K562 (cell line): ENCODE results near the gene ATG7. TPM values are rescaled to one million over a fixed set of nuclear protein-coding genes. Genes with fewer than 3 reads are reported as not detected.
A peak's percentile ranks its signal among the peaks of the same experiment; 100 is the strongest.

Experiments used
- ATAC-seq: fragments of 200-7000 bp; cut with Tn5 transposase; 3 replicates; pipeline ENCODE4 v1.9.1; 2020; ENCODE audit warnings: moderate library complexity
- BruUV-seq: library from RNA; stranded (reverse); fragments of 400-500 nt; replicated peaks from 2 replicates; lab custom pipeline; 2021; lab: Mats Ljungman, UMichigan
- CTCF ChIA-PET: fragments of 300-600 bp; formaldehyde crosslinking; extraction: SDS; loops from one replicate; lab custom pipeline; 2021; ENCODE audit warnings: low intra/inter-chr PET ratio; lab: Yijun Ruan, JAX
- POLR2A ChIA-PET: fragments of 300-600, 350-650 bp; sonication (Branson Sonifier 250); formaldehyde crosslinking; extraction: SDS; loops from one replicate; lab custom pipeline; 2021; ENCODE audit warnings: antibody characterized with exemption, inconsistent platforms; lab: Yijun Ruan, JAX
- DNase-seq, 4 experiments: peaks; one replicate each; pipeline versions ENCODE4 v3.0.0 to v3.0.0-alpha.2; 2011 to 2018; ENCODE audit warnings: low spot score in 3 of 4, mixed read lengths in 3 of 4; ENCODE audit errors: extremely low read depth in 1 of 4
- FAIRE-seq: peaks from 2 replicates; lab custom pipeline; 2011; peaks lifted over from hg19 to GRCh38; lab: Jason Lieb, UNC
- H2AFZ ChIP-seq: 2 replicates; pipeline ENCODE4 v1.6.0; 2011; ENCODE audit warnings: low read depth, low read length, control low read depth, inconsistent platforms
- H3K27ac ChIP-seq: fragments of 200-600 bp; 3 replicates; pipeline ENCODE4 v1.8.0; 2011; ENCODE audit warnings: low read depth, mild to moderate bottlenecking, control low read depth, inconsistent platforms, low read length, moderate library complexity, mixed read lengths; ENCODE audit errors: extremely low read depth
- H3K27me3 ChIP-seq, 2 experiments: fragments of 300-600 bp in 1 of 2; 2 replicates in 1 of 2; 3 replicates in 1 of 2; pipeline versions ENCODE4 v1.6.0 to v1.8.0; 2011; ENCODE audit warnings: inconsistent platforms in 2 of 2, low read length in 2 of 2, mild to moderate bottlenecking in 1 of 2, mixed read lengths in 1 of 2, moderate library complexity in 1 of 2; ENCODE audit not compliant: control insufficient read depth in 2 of 2, insufficient read depth in 2 of 2
- H3K36me3 ChIP-seq: fragments of 300-600 bp; 3 replicates; pipeline ENCODE4 v1.8.0; 2011; ENCODE audit warnings: mild to moderate bottlenecking, low read length, inconsistent platforms; ENCODE audit not compliant: control insufficient read depth, insufficient read depth
- H3K4me1 ChIP-seq, 2 experiments: fragments of 200-600 bp in 1 of 2; replicated peaks in 1 of 2; 2 replicates in 1 of 2; 3 replicates in 1 of 2; pipeline versions ENCODE4 v1.5.1 to v1.8.0; 2011; ENCODE audit warnings: inconsistent platforms in 2 of 2, low read length in 2 of 2, mild to moderate bottlenecking in 1 of 2, mixed read lengths in 1 of 2, moderate library complexity in 1 of 2; ENCODE audit not compliant: control insufficient read depth in 2 of 2, insufficient read depth in 2 of 2
- H3K4me2 ChIP-seq: 2 replicates; pipeline ENCODE4 v1.6.1; 2011; ENCODE audit warnings: low read length, control low read depth, inconsistent platforms, mixed read lengths; ENCODE audit not compliant: insufficient read depth
- H3K4me3 ChIP-seq: fragments of 200-600 bp; sonication (generic), shearing (Covaris generic); 2 replicates; pipeline ENCODE4 v1.5.1; 2016; ENCODE audit warnings: control low read depth, inconsistent platforms
- H3K79me2 ChIP-seq: fragments of 200-600 bp; 3 replicates; pipeline ENCODE4 v1.8.0; 2011; ENCODE audit warnings: low read length, inconsistent platforms; ENCODE audit not compliant: control insufficient read depth, insufficient read depth
- H3K9ac ChIP-seq, 2 experiments: 2 replicates each; pipeline versions ENCODE4 v1.6.0 to v1.6.1; 2011; ENCODE audit warnings: low read depth in 2 of 2, low read length in 2 of 2, control low read depth in 1 of 2, inconsistent platforms in 1 of 2, mild to moderate bottlenecking in 1 of 2, mixed read lengths in 1 of 2; ENCODE audit not compliant: insufficient read depth in 1 of 2
- H3K9me1 ChIP-seq: one replicate; pipeline ENCODE4 v1.6.0; 2011; ENCODE audit warnings: inconsistent platforms, mild to moderate bottlenecking, low read length, moderate library complexity; ENCODE audit not compliant: control insufficient read depth, insufficient read depth
- H3K9me3 ChIP-seq: replicated peaks from 2 replicates; pipeline ENCODE4 v1.5.1; 2011; ENCODE audit warnings: low read depth, low read length, inconsistent platforms; ENCODE audit not compliant: control insufficient read depth, insufficient read depth
- H4K20me1 ChIP-seq: replicated peaks from 2 replicates; pipeline ENCODE4 v1.6.1; 2011; ENCODE audit warnings: low read length, inconsistent platforms, mixed read lengths; ENCODE audit not compliant: control insufficient read depth, insufficient read depth
- E2F3 ChIP-seq: fragments of 250-450 bp; sonication (Bioruptor Pico); IDR thresholded peaks from 2 replicates; pipeline ENCODE4 v1.4.0; 2020; ENCODE audit warnings: mild to moderate bottlenecking
- MYNN ChIP-seq, 2 experiments: sonication (generic); formaldehyde crosslinking in 1 of 2; IDR thresholded peaks; 2 replicates each; pipeline versions ENCODE4 v1.5.0 to v1.6.1; 2016 to 2020; ENCODE audit warnings: antibody characterized with exemption in 1 of 2, missing genetic modification reagents in 1 of 2
- RFX1 ChIP-seq: fragments of 450-650 bp; IDR thresholded peaks from 2 replicates; pipeline ENCODE4 v1.6.1; 2016; ENCODE audit warnings: mild to moderate bottlenecking, moderate library complexity
- TAF9B ChIP-seq: fragments of 450-650 bp; IDR thresholded peaks from 2 replicates; pipeline ENCODE4 v1.6.1; 2018; ENCODE audit warnings: mild to moderate bottlenecking; ENCODE audit not compliant: partially characterized antibody
- ZBTB11 ChIP-seq, 3 experiments: fragments of 200-800 bp in 1 of 3; fragments of 250-450 bp in 1 of 3; fragments of 450-650 bp in 1 of 3; sonication (Bioruptor Pico) in 1 of 3; sonication (Bioruptor generic) in 1 of 3; formaldehyde crosslinking in 1 of 3; IDR thresholded peaks; 2 replicates each; pipeline versions ENCODE4 v1.6.1 to v1.8.0; 2016 to 2022; ENCODE audit warnings: mild to moderate bottlenecking in 2 of 3, missing genetic modification characterization in 2 of 3, missing compliant biosample characterization in 1 of 3, moderate library complexity in 1 of 3
- WGBS: fragments of 100-300 bp; shearing (Covaris generic); methylation state at CpG from one replicate; pipeline ENCODE4 v1.1.6; 2016; ENCODE audit warnings: low coverage, mixed read lengths; ENCODE audit not compliant: insufficient coverage; ENCODE audit errors: missing lambda C conversion rate; 5-methylcytosine and 5-hydroxymethylcytosine counted together
- in situ Hi-C: fragments of 300-500 bp; cut with MboI; formaldehyde crosslinking; loops from 4 replicates; pipeline ENCODE4 v1.15.0; 2018; ENCODE audit warnings: inconsistent platforms, mixed read lengths
- intact Hi-C: fragments of 100-400 bp; cut with micrococcal nuclease; formaldehyde crosslinking; loops from 2 replicates; pipeline ENCODE4 v1.14.2; 2022
- polyA plus RNA-seq, 8 experiments: library from polyadenylated mRNA; depleted of rRNA in 4 of 8; stranded (reverse) in 5 of 8; unstranded in 3 of 8; fragments of >200 nt; fragmentation: Nextera tagmentation in 2 of 8; fragmentation: Illumina TruSeq in 1 of 8; extraction: Ambion mirVana in 2 of 8; extraction: Trizol in 1 of 8; gene quantifications; 2 replicates each; pipeline versions ENCODE4 v1.2.1 to v1.2.3, GENCODE V29; 2011 to 2014; ENCODE audit warnings: inconsistent platforms in 1 of 8, missing spikeins in 1 of 8
- total RNA-seq, 7 experiments: library from RNA; depleted of rRNA in 6 of 7; stranded (reverse); fragments of >200 nt in 6 of 7; fragmentation: Illumina TruSeq in 2 of 7; extraction: Trizol in 2 of 7; gene quantifications; 2 replicates each; pipeline versions ENCODE4 v1.2.1 to v1.2.3, GENCODE V29; 2011 to 2021; ENCODE audit warnings: low replicate concordance in 1 of 7
- TF ChIP-seq, protein P1 (sequence below): fragments of 450-650 bp; formaldehyde crosslinking; IDR thresholded peaks from 2 replicates; pipeline ENCODE4 v1.4.0; 2022; ENCODE audit warnings: missing genetic modification characterization

ATG7 gene
- total and polyA plus RNA-seq, 9 of the 15 experiments (the other 6 are each of a cell fraction or from before 2014, with no cell fraction given): 18.3 to 45.3 (median 33.6) TPM

DNA sequence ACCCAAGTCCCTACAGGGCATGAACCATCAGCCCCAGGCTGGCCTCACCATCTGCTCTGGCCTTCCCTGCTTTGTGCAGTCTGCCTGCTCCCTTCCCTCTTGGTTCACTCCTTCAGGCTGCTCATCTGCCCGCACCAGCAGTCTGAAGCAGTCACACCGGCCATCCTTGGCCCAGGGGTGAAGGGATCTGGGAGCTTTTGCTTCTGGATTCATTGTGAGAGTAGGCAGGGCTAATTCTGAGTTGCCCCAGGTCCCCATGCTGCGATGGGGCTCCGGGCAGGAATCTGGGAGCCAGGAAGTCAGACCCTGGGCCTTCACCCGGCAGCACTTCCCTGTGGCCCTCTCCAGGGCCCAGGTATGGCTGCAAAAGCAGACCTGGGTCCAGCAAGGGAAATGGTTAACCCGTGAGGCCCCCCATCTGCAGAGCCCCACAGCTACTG lies 271.8 kb downstream of the ATG7 start:
- no peak for FAIRE-seq
- whole genome bisulfite sequencing: 58% methylated on average over 6 of the region's 6 CpGs
- Histone ChIP-seq H3K4me2 (no peak overlapping the region), H4K20me1 (no peaks in the 10 kb centered on the region), H2AFZ (no peak overlapping the region), H3K27ac (no peak overlapping the region), H3K9me3 (no peaks in the 10 kb centered on the region), H3K9ac (peak overlapping the region in 1 of 2 experiments; percentile 46; a peak in 1 of 4 replicates), H3K4me1 (peaks cover 0 to 11% of the 10 kb centered on the region in 2 experiments; a peak in 3 of 5 replicates), H3K4me3 (no peak overlapping the region), H3K36me3 (no peaks in the 10 kb centered on the region), H3K79me2 (no peaks in the 10 kb centered on the region), H3K27me3 (no peaks in the 10 kb centered on the region), H3K9me1 (no peaks in the 10 kb centered on the region)
- ATAC-seq: no peak
- BruUV-seq: no TSS peak
- intact Hi-C loops (loop anchor here (10.0 kb wide), 1 partner anchor 159 kb away; no protein-coding TSS in a partner anchor), in situ Hi-C loops (no loop called here)
- CTCF ChIA-PET: no interaction called here
- TF ChIP-seq MYNN (IDR thresholded peaks at IDR 0.05) (no peak), MYNN (CRISPR knock-in tag; IDR thresholded peaks at IDR 0.05) (no peak), ZBTB11 (CRISPR knock-in tag; IDR thresholded peaks at IDR 0.05) (no peak), RFX1 (no peak), E2F3 (CRISPR knock-in tag) (no peak), TAF9B (no peak)
- TF ChIP-seq, protein P1, sequence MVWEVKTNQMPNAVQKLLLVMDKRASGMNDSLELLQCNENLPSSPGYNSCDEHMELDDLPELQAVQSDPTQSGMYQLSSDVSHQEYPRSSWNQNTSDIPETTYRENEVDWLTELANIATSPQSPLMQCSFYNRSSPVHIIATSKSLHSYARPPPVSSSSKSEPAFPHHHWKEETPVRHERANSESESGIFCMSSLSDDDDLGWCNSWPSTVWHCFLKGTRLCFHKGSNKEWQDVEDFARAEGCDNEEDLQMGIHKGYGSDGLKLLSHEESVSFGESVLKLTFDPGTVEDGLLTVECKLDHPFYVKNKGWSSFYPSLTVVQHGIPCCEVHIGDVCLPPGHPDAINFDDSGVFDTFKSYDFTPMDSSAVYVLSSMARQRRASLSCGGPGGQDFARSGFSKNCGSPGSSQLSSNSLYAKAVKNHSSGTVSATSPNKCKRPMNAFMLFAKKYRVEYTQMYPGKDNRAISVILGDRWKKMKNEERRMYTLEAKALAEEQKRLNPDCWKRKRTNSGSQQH (CRISPR knock-in tag): no peak
- POLR2A ChIA-PET: no interaction called here
- DNase-seq: no peak
